ENCODE data around the gene ARHGEF12.

ARHGEF12 gene

DNA sequence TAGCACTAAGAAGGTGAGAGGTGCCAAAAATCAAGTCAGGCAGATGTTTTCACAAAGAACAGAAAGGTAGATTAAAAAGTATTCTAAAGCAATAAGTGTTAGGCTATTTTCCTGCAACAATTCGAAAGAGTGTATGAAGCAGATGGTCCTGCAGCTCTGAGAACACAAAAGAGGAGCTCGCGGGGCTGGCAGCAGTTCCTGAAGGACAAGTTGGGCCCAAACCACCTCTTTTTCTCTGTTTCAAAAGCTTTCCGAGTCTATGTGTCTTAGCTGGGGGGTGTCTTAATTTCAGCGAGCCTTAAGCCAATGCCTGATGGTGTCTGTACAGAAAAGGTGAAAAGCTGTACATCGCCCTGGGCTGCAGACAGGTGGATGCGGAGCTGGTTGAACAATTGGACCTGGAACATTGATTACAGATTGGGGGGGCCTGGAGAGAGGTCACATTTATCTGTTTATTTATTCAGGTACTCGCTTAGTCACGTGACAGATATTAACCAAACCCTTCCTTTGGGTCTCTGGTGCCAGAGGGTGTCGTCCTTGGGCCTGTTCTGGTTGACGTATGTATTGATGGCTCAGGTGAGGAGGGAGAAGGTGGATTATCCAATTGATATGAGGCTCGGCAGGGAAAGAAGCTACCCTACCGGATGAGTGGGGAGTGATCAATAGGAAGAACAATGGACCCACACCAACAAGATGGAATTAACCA is 200.0 kb downstream of the ARHGEF12 start:
- ATAC-seq (ENCODE audit: low read depth) (no peak), DNase-seq (ENCODE audit: low spot score) (no peak)
- no peaks in the 10 kb centered on the region for H3K27me3 ChIP-seq (ENCODE audit: insufficient read depth, poor library complexity, severe bottlenecking)
- H3K9me3 ChIP-seq (ENCODE audit: severe bottlenecking), result no peaks in the 10 kb centered on the region
- H3K27ac ChIP-seq (ENCODE audit: poor library complexity, severe bottlenecking), result no peak overlapping the region
- H3K4me3 ChIP-seq (ENCODE audit: severe bottlenecking), result no peak overlapping the region
- no peaks in the 10 kb centered on the region for H3K36me3 ChIP-seq (ENCODE audit: low read depth)
- TF ChIP-seq, protein P1, sequence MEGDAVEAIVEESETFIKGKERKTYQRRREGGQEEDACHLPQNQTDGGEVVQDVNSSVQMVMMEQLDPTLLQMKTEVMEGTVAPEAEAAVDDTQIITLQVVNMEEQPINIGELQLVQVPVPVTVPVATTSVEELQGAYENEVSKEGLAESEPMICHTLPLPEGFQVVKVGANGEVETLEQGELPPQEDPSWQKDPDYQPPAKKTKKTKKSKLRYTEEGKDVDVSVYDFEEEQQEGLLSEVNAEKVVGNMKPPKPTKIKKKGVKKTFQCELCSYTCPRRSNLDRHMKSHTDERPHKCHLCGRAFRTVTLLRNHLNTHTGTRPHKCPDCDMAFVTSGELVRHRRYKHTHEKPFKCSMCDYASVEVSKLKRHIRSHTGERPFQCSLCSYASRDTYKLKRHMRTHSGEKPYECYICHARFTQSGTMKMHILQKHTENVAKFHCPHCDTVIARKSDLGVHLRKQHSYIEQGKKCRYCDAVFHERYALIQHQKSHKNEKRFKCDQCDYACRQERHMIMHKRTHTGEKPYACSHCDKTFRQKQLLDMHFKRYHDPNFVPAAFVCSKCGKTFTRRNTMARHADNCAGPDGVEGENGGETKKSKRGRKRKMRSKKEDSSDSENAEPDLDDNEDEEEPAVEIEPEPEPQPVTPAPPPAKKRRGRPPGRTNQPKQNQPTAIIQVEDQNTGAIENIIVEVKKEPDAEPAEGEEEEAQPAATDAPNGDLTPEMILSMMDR (IDR thresholded peaks at IDR 0.05; ENCODE audit: poor library complexity, severe bottlenecking), result no peak
- no peaks in the 10 kb centered on the region for H3K4me1 ChIP-seq (ENCODE audit: insufficient read depth, poor library complexity, severe bottlenecking)

DNA sequence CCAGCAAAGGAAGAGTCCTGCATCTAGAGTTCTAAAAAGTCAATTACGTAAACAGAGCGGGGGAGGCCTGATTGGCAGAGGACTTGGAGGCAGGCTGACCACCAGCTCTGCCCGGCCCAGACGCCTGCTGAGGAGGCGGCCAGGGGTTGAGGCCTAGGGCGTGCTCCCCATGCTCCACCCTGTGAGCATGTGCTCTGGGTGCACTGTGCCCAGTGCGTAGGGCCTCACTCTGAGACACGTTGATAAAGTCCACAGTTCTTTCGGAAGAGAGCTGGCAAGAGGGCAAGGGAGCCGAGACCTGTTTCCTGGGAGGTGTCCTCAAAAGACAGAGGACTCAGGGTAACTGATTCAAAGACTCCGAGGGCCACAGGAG is 200.6 kb downstream of the ARHGEF12 start:
- no peaks in the 10 kb centered on the region for H3K36me3 ChIP-seq (ENCODE audit: low read depth)
- H3K4me1 ChIP-seq (ENCODE audit: insufficient read depth, poor library complexity, severe bottlenecking), result no peaks in the 10 kb centered on the region
- no peak overlapping the region for H3K4me3 ChIP-seq (ENCODE audit: severe bottlenecking)
- H3K27me3 ChIP-seq (ENCODE audit: insufficient read depth, poor library complexity, severe bottlenecking), result no peaks in the 10 kb centered on the region
- no peak overlapping the region for H3K27ac ChIP-seq (ENCODE audit: poor library complexity, severe bottlenecking)
- ATAC-seq (ENCODE audit: low read depth) (no peak), DNase-seq (ENCODE audit: low spot score) (no peak)
- no peaks in the 10 kb centered on the region for H3K9me3 ChIP-seq (ENCODE audit: severe bottlenecking)
- TF ChIP-seq, protein P1 (IDR thresholded peaks at IDR 0.05; ENCODE audit: poor library complexity, severe bottlenecking), result no peak

DNA sequence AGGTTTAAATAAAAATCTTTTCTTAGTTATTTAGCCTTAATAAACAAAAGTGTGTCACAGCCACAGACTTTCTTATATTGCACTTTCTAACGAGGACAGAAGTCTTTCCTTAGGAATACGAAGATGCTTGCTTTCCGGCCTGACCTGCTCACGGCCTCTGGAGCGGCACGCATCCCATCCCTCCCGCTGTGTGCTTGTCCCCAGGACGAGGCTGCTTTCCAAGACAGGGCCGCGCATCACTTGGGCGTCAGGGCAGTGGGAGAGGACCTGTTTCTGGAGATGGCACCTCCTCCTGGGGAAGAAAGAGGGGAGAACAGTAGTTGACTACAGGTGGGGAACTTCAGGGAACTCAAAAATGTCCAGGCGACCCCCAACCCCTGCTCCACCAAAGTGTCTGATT is 201.8 kb downstream of the ARHGEF12 start:
- no peak for DNase-seq (ENCODE audit: low spot score)
- no peaks in the 10 kb centered on the region for H3K27me3 ChIP-seq (ENCODE audit: insufficient read depth, poor library complexity, severe bottlenecking)
- no peak overlapping the region for H3K4me3 ChIP-seq (ENCODE audit: severe bottlenecking)
- no peaks in the 10 kb centered on the region for H3K36me3 ChIP-seq (ENCODE audit: low read depth)
- H3K27ac ChIP-seq (ENCODE audit: poor library complexity, severe bottlenecking), result no peak overlapping the region
- no peaks in the 10 kb centered on the region for H3K9me3 ChIP-seq (ENCODE audit: severe bottlenecking)
- no peaks in the 10 kb centered on the region for H3K4me1 ChIP-seq (ENCODE audit: insufficient read depth, poor library complexity, severe bottlenecking)
- TF ChIP-seq, protein P1 (IDR thresholded peaks at IDR 0.05; ENCODE audit: poor library complexity, severe bottlenecking), result no peak
- no peak for ATAC-seq (ENCODE audit: low read depth)

DNA sequence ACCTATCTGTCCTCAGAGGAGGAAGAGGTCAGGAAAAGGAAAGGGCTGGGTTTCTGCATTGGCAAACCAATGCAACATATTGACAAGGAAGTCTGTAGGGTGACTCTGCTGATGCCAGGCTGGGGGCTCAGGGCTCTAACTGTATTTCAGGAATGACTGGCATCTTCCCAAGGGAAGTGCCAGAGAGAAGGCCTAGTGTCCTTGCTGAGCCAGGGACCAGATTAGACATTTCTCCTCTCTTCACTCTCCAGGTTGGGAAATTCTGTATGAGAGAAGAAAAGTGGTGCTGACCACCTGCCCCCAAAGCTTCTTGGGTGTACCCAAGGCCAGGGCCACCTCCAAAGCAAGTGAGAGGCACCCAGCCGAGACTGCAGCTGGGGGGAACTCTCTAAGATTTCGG is 202.5 kb downstream of the ARHGEF12 start:
- Histone ChIP-seq H3K27ac (ENCODE audit: poor library complexity, severe bottlenecking) (no peak overlapping the region), H3K27me3 (ENCODE audit: insufficient read depth, poor library complexity, severe bottlenecking) (no peaks in the 10 kb centered on the region), H3K36me3 (ENCODE audit: low read depth) (no peaks in the 10 kb centered on the region), H3K4me1 (ENCODE audit: insufficient read depth, poor library complexity, severe bottlenecking) (no peaks in the 10 kb centered on the region), H3K9me3 (ENCODE audit: severe bottlenecking) (no peaks in the 10 kb centered on the region), H3K4me3 (ENCODE audit: severe bottlenecking) (no peak overlapping the region)
- DNase-seq (ENCODE audit: low spot score), result no peak
- ATAC-seq (ENCODE audit: low read depth), result no peak
- TF ChIP-seq, protein P1 (IDR thresholded peaks at IDR 0.05; ENCODE audit: poor library complexity, severe bottlenecking), result no peak

Measured in RWPE2 (cell line).